Uterus (tissue), 4 donors: Measurements from ENCODE around the gene RBP5. TPM values are rescaled to one million over a fixed set of nuclear protein-coding genes. Genes with fewer than 3 reads are reported as not detected.
A peak's percentile ranks its signal among the peaks of the same experiment; 100 is the strongest.

Source experiments
- DNase-seq, 2 donors: peaks; one replicate each; pipeline ENCODE4 v3.0.0-alpha.2; 2019 to 2020
- H3K27ac ChIP-seq, 2 donors: fragments of 200-600 bp; sonication (generic); 1 replicate in 1 of 2; 2 replicates in 1 of 2; pipeline ENCODE4 v1.5.1; 2016 to 2018
- H3K27me3 ChIP-seq, 2 donors: fragments of 200-600 bp; sonication (generic); one replicate each; pipeline ENCODE4 v1.5.1; 2018 to 2019; ENCODE audit warnings: control low read depth in 1 of 2
- H3K36me3 ChIP-seq, 2 donors: fragments of 200-600 bp; sonication (generic); one replicate each; pipeline ENCODE4 v1.5.1; 2019; ENCODE audit warnings: control low read depth in 1 of 2
- H3K4me1 ChIP-seq, 2 donors: fragments of 200-600 bp; sonication (generic); one replicate each; pipeline ENCODE4 v1.5.1; 2018 to 2019; ENCODE audit warnings: control low read depth in 1 of 2
- H3K4me3 ChIP-seq, 2 donors: fragments of 200-600 bp; sonication (generic); 1 replicate in 1 of 2; 2 replicates in 1 of 2; pipeline ENCODE4 v1.5.1; 2018 to 2019; ENCODE audit warnings: mild to moderate bottlenecking in 1 of 2
- H3K9me3 ChIP-seq, 2 donors: fragments of 200-600 bp; sonication (generic); one replicate each; pipeline ENCODE4 v1.5.1; 2019; ENCODE audit warnings: control low read depth in 1 of 2
- CTCF ChIP-seq, 4 experiments: fragments of 200-600 bp in 2 of 4; fragments of 450-650 bp in 2 of 4; sonication (generic) in 2 of 4; IDR thresholded peaks; one replicate each; pipeline ENCODE4 v1.5.1; 2016 to 2019; ENCODE audit warnings: antibody characterized with exemption in 4 of 4, mild to moderate bottlenecking in 2 of 4, moderate library complexity in 1 of 4
- POLR2A ChIP-seq, 2 donors: fragments of 450-650 bp; IDR thresholded peaks; one replicate each; pipeline ENCODE4 v1.6.1; 2016; ENCODE audit warnings: antibody characterized with exemption in 2 of 2, mild to moderate bottlenecking in 1 of 2, moderate library complexity in 1 of 2
- intact Hi-C: fragments of 100-400 bp; cut with DNase I; formaldehyde crosslinking; loops from one replicate; pipeline ENCODE4 v1.15.1; 2023; ENCODE audit warnings: low total_unique reads
- total RNA-seq, 4 donors: library from RNA; depleted of rRNA in 3 of 4; stranded (reverse); fragments of >200 nt in 3 of 4; gene quantifications; one replicate each; pipeline versions ENCODE4 v1.1.0 to v1.2.4, GENCODE V29; 2014 to 2023
- donor health status: DM: yes; HTN: yes; CAD: no.

RBP5 gene
- total RNA-seq, 4 donors from 2014 or later = 2.4 to 26.5 (median 8.2) TPM; not detected in 1

DNA sequence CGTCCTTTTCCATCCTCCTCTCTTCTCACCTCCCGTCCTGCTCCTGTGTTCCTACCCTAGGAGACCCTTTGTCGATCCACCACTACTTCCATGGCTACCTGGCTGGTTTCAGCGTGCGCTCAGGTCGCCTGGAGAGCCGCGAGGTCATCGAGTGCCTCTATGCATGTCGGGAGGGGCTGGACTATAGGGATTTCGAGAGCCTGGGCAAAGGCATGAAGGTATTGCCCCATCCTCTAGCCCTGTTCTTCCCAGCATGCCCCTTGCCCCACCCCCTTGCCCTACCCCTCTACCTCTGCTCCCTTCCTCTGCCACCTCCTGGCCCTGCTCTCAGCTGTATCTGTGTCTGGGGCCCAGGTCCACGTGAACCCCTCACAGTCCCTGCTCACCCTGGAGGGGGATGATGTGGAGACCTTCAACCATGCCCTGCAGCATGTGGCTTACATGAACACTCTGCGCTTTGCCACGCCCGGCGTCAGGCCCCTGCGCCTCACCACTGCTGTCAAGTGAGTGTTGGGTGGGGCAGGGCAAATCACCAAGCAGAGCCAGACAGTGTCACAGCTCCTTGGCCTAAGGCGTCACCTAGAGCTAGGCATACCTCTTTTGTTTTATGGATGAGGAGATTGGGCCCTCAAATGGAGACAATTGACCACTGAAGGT lies 14.2 kb upstream of the RBP5 start:
- no peak for DNase-seq
- Histone ChIP-seq H3K9me3 (no peaks in the 10 kb centered on the region), H3K27me3 (no peaks in the 10 kb centered on the region), H3K36me3 (no peaks in the 10 kb centered on the region), H3K4me3 (no peak overlapping the region), H3K4me1 (no peaks in the 10 kb centered on the region), H3K27ac (no peak overlapping the region)
- TF ChIP-seq POLR2A (IDR thresholded peaks at IDR 0.05) (no peak), CTCF (IDR thresholded peaks at IDR 0.05) (no peak)
- intact Hi-C loops = no loop called here

GRCh38 chr12:7142056-7142644 lies 13.5 kb upstream of the RBP5 start:
- no peaks in the 10 kb centered on the region for H3K4me1 ChIP-seq
- H3K9me3 ChIP-seq = no peaks in the 10 kb centered on the region
- H3K27ac ChIP-seq = no peak overlapping the region
- H3K27me3 ChIP-seq = no peaks in the 10 kb centered on the region
- intact Hi-C loops = no loop called here
- H3K4me3 ChIP-seq = no peak overlapping the region
- no peaks in the 10 kb centered on the region for H3K36me3 ChIP-seq
- TF ChIP-seq CTCF (IDR thresholded peaks at IDR 0.05) (peak; percentile 20 to 45 (median 38)), POLR2A (IDR thresholded peaks at IDR 0.05) (no peak)
- no peak for DNase-seq

- Histone ChIP-seq H3K4me1 (no peaks in the 10 kb centered on the region), H3K36me3 (no peaks in the 10 kb centered on the region), H3K4me3 (no peak overlapping the region), H3K27ac (no peak overlapping the region), H3K9me3 (no peaks in the 10 kb centered on the region), H3K27me3 (no peaks in the 10 kb centered on the region)
- no peak for TF ChIP-seq POLR2A (IDR thresholded peaks at IDR 0.05)
- TF ChIP-seq CTCF (IDR thresholded peaks at IDR 0.05) = no peak
- intact Hi-C loops = no loop called here
- DNase-seq = no peak
Observed at GRCh38 chr12:7141351-7142005, 12.8 kb upstream of the RBP5 start.

- no peak for DNase-seq
- H3K9me3 ChIP-seq = no peaks in the 10 kb centered on the region
- TF ChIP-seq CTCF (IDR thresholded peaks at IDR 0.05) (no peak), POLR2A (IDR thresholded peaks at IDR 0.05) (no peak)
- no peak overlapping the region for H3K4me3 ChIP-seq
- no peaks in the 10 kb centered on the region for H3K36me3 ChIP-seq
- H3K4me1 ChIP-seq = no peaks in the 10 kb centered on the region
- no peaks in the 10 kb centered on the region for H3K27me3 ChIP-seq
- intact Hi-C loops = no loop called here
- H3K27ac ChIP-seq = no peak overlapping the region
Observed at GRCh38 chr12:7139200-7139599, 10.5 kb upstream of the RBP5 start.

DNA sequence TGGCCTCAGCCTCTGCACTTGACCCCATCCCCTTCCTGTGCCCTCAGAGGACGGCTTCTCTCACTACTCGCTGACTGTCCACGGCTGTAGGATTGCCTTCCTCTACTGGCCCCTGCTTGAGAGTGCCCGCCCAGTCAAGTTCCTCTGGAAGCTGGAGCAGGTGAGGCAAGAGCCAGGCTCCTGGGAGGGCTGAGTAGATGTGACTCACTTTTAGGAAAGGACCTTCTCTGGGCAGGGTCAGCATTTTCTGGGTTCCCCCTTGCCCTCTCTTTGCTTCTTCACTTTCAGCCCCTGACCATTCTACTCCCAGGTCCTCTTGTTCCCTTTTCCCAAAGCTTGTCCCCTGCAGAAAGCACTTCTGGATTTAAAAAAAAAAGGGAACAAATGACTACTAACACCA lies 9.2 kb upstream of the RBP5 start:
- H3K9me3 ChIP-seq = no peaks in the 10 kb centered on the region
- H3K27ac ChIP-seq = no peak overlapping the region
- H3K4me3 ChIP-seq = no peak overlapping the region
- no peaks in the 10 kb centered on the region for H3K27me3 ChIP-seq
- no peaks in the 10 kb centered on the region for H3K4me1 ChIP-seq
- intact Hi-C loops = no loop called here
- H3K36me3 ChIP-seq = no peaks in the 10 kb centered on the region
- no peak for DNase-seq
- TF ChIP-seq POLR2A (IDR thresholded peaks at IDR 0.05) (no peak), CTCF (IDR thresholded peaks at IDR 0.05) (no peak)
